ENCODE data around the gene PLD3. TPM values are rescaled to one million over a fixed set of nuclear protein-coding genes. Genes with fewer than 3 reads are reported as not detected.
"Not testable (repeated sequence)": the region's sequence is repeated elsewhere in the genome, so short reads cannot be mapped to it uniquely, and the experiment has no call there.

The PLD3 gene
- polyA plus RNA-seq, 5 donors = 247 to 495 (median 342) TPM

DNA sequence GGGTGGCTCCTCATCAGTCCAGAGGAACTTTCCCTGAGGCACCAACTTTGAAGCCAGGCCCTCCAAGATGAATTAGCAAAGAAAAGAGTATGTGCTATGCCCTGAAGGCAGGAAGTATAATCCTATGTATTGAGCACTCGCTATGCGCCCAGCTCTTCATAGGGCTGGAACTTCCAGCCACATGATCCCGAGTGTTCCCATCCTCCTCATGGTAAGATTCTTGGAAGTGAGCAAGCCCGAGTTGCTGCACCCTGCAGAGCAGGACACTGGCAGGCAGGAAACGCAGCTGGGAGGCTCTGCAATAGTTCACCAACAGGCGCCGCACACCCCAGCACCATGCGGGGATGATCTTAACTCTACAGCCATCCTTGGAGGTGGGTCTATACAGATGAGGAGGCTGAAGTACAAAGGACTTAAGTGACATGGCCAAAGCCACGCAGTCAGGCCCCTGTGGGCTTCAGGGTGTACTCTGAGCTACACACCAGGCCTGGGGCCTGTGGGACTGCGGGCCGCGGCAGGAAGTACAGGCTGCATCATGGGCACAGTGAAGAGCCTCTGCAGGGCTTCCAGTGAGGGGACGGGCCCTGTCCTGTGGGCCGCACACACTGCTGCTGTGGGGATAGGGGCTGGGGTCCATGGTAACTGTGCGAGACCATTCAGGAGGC is 25.4 kb upstream of the PLD3 start:
- no peak for DNase-seq

DNA sequence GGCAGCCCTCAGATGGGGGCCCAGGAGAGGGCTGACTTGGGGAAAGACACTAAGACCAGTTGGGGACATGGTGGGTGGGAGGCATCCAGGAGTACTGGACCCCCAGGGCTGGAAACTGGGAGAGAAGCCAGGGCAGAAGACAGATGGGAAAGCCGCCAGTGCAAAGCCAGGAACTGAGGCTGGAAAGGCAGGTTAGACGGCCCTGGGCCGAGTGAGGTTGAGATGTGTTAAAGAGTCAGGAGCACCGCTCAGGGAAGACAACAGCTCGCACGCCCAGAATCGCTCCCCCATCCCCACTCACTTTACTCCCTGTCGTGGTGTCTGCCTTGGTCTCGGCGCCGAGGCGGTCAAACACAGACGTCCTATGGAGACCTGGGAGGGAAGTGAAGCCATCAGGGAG is 24.8 kb upstream of the PLD3 start:
- DNase-seq = no peak

- DNase-seq = no peak
Observed at GRCh38 chr19:40326201-40326600, 22.3 kb upstream of the PLD3 start.

DNA sequence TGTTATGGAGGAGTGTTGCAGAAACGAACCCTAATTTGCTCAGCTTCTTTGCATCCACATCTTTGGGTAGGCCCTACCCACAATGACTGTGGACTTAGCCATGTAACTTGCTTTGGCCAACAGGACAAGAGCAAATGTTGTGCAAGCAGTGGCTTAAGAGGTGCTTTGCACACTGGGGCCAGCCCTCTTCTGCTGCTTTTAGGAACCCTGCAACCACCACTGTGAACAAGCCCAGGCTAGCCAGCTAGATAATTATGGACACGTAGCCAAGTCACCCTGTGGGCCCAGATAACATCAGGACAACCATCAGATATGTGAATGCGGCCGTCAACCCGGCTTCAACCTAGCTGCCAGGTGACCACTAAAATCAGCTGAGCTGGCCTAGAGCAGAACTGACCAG is 17.4 kb upstream of the PLD3 start:
- DNase-seq = no peak

GRCh38 chr19:40332669-40333068 is 15.8 kb upstream of the PLD3 start:
- no peak for DNase-seq

- DNase-seq = not testable (repeated sequence)
Observed at GRCh38 chr19:40333083-40333482, 15.4 kb upstream of the PLD3 start.

DNA sequence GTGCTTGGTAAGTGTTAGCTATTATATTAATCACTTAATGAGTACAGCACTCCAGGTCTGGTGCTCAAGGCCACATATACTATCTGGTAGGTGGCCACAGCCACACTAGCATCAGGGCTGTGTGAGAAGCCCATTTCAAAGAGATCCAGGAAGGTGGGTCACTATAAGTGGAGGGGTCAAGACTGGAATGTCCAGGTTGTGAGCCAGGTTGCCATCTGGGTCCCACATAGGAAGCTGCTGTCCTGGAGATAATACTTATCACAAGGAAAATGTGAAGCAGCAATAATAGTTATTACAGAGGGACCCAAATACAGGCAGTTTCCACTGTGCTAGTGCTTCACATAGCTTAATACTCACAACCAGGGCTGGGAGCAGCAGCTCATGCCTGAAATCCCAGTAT is 13.4 kb upstream of the PLD3 start:
- no peak for DNase-seq

GRCh38 chr19:40335855-40336600 is 12.5 kb upstream of the PLD3 start:
- no peak for DNase-seq

DNA sequence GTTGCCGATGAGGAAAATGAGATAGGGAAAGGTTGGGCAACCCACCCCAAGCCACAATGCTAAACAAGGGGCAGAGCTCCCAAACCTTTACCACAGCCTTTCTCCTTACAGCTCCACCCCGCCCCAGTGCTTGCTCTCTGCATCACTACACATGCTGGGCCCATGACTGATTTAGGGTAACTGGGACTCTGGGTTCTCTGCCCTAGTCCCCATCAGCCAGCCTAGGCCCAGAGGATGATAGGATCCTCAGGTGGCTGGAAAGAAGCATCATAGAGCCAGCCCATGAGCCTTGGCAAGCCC is 11.9 kb upstream of the PLD3 start:
- no peak for DNase-seq

GRCh38 chr19:40337107-40337506 is 11.4 kb upstream of the PLD3 start:
- DNase-seq = no peak

- no peak for DNase-seq
Observed at GRCh38 chr19:40337594-40337993, 10.9 kb upstream of the PLD3 start.

DNA sequence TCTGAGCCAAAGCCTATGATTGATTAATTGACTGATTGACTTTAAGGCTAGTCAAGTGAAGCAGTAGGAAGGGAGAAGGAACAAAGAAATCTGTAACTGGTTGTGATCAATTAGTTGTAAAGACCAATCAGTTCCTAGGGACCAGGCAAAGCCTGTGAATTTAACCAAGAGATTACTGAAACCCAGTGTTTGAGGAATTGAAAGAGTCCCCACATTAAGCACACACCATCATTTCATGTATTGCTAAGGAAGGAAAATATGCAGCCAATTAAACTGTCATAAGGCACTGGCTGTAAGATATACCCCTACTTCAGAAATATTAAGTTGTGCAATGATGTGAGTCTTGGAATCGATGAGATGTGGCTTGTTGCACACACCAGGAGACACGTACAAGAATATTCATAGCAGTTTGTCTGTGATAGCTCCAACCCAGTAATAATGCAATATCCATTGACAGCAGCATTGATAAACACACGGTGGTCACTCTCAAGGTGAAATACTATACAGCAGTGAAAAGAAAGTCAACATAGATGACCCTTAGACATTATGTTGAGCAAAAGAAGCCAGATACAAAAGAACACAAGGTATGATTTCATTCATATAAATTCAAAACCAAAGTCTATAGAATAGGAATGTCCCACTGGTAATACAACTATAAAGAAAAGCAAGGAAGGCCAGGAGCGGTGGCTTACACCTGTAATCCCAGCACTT is 9.3 kb upstream of the PLD3 start:
- DNase-seq = no peak

DNA sequence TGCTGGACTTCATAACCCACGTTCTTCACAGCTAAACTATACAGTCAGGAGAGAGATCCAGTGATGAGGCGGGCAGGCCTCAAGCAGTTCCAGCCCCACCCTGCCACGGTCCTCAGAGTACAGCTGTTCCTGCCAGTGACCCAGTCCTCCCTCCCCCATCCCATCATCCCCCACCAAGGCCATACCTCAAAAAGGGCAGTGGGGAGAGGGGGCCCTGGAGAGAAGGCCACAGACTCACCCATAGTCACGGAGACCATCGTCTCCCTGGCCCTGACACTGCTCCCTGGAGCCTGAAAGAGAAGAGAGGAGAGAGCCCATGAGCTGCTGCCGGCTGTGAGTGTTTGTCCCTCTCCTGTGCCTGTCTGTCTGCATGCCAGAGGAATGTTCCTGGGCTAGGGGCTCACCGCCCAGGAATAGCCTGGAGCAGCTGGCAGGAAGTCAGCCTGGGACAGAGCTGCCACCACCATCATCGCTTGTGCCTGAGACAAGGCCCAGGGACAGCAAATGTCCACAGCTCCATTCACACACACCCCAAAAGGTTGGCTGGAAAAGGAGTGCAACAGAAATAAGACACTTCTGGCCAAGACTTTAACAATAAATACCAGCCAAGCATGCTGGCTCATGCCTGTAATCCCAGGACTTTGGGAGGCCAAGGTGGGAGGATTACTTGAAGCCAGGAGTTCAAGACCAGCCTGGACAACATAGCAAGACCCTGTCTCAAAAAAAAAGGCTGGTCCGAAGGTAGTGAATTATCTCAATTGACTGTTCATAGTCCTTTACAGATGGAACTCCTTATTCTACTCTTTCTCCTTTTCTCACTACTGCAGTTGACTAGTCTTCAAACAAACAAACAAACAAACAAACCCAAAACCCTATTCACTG is 6.7 kb upstream of the PLD3 start:
- DNase-seq = no peak

GRCh38 chr19:40342644-40343311 is 5.7 kb upstream of the PLD3 start:
- no peak for DNase-seq

DNA sequence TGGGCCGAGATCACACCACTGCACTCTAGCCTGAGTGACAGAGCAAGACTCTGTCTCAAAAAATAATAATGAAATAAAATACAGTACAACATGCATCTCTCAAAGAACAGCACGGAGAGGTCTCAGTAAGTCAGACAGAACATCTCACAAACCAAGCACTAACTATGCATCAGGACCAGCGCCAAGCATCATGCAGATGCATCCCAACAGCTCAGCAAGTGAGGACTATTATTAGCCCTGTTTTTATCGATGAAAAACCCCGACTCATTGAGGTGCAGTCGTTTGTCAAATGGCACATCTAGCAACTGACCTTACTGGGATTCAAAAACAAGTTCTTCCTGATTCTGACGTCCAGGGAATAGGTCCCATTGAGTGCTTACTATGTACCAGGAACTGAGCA is 4.1 kb upstream of the PLD3 start:
- DNase-seq = no peak

- peak in 1 of 2 donors; percentile 29 for DNase-seq
Observed at GRCh38 chr19:40348961-40349507, 539 bp downstream of the PLD3 start.

GRCh38 chr19:40355975-40356680 is 7.6 kb downstream of the PLD3 start:
- DNase-seq = no peak

- no peak for DNase-seq
Observed at GRCh38 chr19:40356681-40357595, 8.4 kb downstream of the PLD3 start.

DNA sequence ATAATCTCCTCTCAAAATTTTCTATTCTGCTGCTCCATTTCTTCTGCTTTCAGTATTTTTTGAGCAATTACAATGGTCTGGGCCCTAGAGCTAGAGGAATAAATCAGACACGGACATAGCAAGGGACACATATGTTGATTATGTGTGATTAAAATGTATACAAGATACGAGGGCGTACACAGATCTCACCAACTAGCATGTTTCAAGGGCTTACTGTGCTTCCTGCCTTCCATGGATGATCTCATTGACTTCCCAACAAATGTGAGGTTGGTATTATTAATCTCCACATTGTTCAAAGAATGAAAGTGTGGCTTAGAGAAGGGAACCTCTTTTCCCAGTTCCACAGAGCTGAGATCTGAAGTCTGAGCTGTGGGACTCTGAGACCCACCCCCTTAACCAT is 9.1 kb downstream of the PLD3 start:
- DNase-seq = no peak

DNA sequence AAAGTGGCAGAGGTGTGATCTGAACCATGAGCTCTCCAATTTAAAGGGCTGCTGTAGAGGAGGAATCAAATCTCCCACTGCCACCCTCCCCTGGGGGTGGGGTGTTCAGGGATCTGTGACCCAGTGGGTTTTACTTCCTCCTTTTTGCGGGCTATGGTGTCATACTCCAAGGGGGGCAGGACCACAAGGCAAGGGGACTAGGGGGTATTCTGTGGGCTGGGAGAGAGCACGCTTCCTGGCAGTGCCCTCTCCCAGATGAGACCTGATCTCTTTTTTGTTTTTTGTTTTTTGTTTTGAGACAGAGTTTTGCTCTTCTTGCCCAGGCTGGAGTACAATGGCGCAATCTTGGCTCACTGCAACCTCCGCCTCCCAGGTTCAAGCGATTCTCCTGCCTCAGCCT is 10.3 kb downstream of the PLD3 start:
- no peak for DNase-seq
